ENCODE data around the gene ITGB1BP1.

ITGB1BP1 gene

DNA sequence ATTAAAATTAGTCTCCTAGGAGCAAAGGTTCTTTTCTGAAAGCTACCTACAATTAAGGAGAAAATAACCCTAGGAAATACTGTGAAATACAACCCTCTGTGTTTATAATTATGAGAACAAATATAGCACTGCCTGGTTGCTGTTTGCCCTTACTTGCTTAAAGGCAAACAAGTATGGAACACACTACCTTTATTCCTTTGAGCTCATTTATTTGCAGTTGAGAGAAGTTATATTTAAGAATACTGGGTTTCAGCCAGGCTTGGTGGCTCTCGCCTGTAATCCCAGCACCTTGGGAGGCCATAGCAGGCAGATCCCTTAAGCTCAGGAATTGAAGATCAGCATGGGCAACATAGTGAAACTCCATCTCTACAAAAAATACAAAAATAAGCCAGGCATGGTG lies 27.9 kb upstream of the ITGB1BP1 start:
- Mint-ChIP-seq H3K27ac (no peak overlapping the region), H3K4me1 (no peaks in the 10 kb centered on the region), H3K27me3 (ENCODE audit: low read depth, poor library complexity) (no peaks in the 10 kb centered on the region), H3K4me3 (no peak overlapping the region), H3K36me3 (ENCODE audit: low read depth) (peaks cover 55% of the 10 kb centered on the region), H3K9me3 (no peaks in the 10 kb centered on the region)
- TF ChIP-seq, protein P1, sequence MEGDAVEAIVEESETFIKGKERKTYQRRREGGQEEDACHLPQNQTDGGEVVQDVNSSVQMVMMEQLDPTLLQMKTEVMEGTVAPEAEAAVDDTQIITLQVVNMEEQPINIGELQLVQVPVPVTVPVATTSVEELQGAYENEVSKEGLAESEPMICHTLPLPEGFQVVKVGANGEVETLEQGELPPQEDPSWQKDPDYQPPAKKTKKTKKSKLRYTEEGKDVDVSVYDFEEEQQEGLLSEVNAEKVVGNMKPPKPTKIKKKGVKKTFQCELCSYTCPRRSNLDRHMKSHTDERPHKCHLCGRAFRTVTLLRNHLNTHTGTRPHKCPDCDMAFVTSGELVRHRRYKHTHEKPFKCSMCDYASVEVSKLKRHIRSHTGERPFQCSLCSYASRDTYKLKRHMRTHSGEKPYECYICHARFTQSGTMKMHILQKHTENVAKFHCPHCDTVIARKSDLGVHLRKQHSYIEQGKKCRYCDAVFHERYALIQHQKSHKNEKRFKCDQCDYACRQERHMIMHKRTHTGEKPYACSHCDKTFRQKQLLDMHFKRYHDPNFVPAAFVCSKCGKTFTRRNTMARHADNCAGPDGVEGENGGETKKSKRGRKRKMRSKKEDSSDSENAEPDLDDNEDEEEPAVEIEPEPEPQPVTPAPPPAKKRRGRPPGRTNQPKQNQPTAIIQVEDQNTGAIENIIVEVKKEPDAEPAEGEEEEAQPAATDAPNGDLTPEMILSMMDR (IDR thresholded peaks at IDR 0.05) = no peak
- DNase-seq = no peak

DNA sequence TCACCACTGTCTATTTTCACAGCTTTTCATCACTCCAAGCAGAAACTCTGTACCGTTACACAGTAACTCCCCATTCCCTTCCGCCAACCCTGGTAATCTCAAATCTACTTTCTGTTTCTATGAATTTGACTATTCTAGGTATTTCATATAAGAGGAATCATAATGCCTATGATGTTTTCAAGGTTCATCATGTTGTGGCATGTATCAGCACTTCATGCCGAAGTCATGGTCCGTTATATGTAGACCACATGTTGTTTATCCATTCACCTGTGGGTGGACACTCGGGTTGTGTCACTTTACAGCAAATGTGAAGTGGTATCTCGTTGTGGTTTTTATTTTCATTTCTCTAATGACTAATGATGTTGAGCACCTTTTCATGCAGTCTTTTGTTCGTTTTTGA lies 21.8 kb upstream of the ITGB1BP1 start:
- no peaks in the 10 kb centered on the region for H3K27me3 Mint-ChIP-seq (ENCODE audit: low read depth, poor library complexity)

DNA sequence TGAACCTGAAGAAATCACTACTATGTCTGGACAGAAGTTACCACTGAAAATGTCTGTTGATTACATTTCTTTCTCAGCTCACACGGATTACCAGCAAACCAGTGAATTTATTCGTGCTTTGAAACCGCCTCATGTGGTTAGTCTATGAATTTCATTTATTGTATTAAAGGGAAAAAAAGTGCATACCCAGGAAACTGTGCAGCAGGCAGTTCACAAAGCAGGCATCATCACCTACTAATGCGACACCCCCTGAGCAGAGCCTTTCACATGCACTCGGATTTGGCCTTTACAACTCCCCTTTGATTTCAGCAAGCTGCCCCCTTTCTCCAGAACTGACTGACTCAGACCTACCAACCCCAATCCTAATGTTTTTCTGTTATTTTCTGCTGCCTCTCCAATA lies 20.2 kb upstream of the ITGB1BP1 start:
- H3K27me3 Mint-ChIP-seq (ENCODE audit: low read depth, poor library complexity) = no peaks in the 10 kb centered on the region
- H3K4me1 Mint-ChIP-seq = no peaks in the 10 kb centered on the region
- DNase-seq = no peak
- peaks cover 64% of the 10 kb centered on the region for H3K36me3 Mint-ChIP-seq (ENCODE audit: low read depth)
- H3K4me3 Mint-ChIP-seq = no peak overlapping the region
- TF ChIP-seq, protein P1 (IDR thresholded peaks at IDR 0.05) = no peak
- no peaks in the 10 kb centered on the region for H3K9me3 Mint-ChIP-seq
- H3K27ac Mint-ChIP-seq = no peak overlapping the region

More for the DNA sequence above, 21.8 kb upstream of the ITGB1BP1 start:
- Mint-ChIP-seq H3K27ac (no peak overlapping the region), H3K4me1 (no peaks in the 10 kb centered on the region), H3K36me3 (ENCODE audit: low read depth) (peaks cover 67% of the 10 kb centered on the region), H3K4me3 (no peak overlapping the region), H3K9me3 (no peaks in the 10 kb centered on the region)
- DNase-seq = no peak
- TF ChIP-seq, protein P1 (IDR thresholded peaks at IDR 0.05) = no peak

DNA sequence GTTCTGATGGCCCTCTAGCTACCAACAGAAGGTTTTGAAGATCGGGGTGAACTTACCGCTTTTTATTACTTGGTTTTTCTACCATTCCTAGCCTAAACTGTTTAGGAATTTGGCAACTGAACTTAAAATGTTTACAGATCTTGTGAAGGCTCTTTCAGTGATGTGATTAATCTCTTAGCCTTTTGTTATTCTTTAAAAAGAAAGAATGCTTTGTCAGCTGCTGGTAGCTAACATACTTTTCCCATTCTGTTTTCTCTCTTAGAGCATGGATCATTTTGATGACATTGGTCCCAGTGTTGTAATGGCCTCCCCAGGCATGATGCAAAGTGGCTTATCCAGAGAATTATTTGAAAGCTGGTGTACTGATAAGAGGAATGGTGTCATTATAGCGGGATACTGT lies 18.2 kb upstream of the ITGB1BP1 start:
- Mint-ChIP-seq H3K9me3 (no peaks in the 10 kb centered on the region), H3K27me3 (ENCODE audit: low read depth, poor library complexity) (no peaks in the 10 kb centered on the region), H3K4me3 (no peak overlapping the region), H3K4me1 (no peaks in the 10 kb centered on the region), H3K36me3 (ENCODE audit: low read depth) (peaks cover 69% of the 10 kb centered on the region), H3K27ac (peak overlapping the region; percentile 64)
- no peak for DNase-seq
- TF ChIP-seq, protein P1 (IDR thresholded peaks at IDR 0.05) = no peak

DNA sequence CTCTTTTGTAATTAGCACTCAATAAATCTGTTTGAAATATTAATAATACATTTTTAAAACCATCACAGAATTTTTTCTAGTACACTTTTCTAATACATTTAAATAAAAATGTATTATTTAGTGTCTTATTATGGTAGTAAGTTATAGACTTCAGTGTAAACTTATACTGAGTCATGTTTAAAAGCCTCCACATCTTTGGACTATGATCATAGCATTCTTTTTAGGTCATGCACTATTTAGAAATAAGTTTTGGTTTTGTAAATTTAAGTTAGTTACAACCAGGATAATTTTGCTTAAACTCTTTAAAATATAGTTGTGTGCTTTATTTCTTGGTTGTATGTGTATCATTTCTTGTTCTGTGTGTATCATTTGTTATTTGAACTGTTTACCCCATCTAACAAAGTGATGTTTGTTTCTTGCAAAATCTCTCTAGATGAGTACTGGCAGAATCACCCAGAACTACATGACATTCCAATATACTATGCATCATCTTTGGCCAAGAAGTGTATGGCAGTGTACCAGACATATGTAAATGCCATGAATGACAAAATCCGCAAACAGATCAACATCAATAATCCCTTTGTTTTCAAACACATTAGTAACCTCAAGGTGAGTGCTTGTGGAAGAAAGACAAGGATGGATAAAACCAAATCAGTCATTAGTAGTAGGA lies 16.9 kb upstream of the ITGB1BP1 start:
- Mint-ChIP-seq H3K4me3 (no peak overlapping the region), H3K9me3 (no peaks in the 10 kb centered on the region), H3K36me3 (ENCODE audit: low read depth) (peaks cover 67% of the 10 kb centered on the region), H3K27ac (no peak overlapping the region), H3K27me3 (ENCODE audit: low read depth, poor library complexity) (no peaks in the 10 kb centered on the region), H3K4me1 (no peaks in the 10 kb centered on the region)
- TF ChIP-seq, protein P1 (IDR thresholded peaks at IDR 0.05) = no peak
- DNase-seq = no peak

DNA sequence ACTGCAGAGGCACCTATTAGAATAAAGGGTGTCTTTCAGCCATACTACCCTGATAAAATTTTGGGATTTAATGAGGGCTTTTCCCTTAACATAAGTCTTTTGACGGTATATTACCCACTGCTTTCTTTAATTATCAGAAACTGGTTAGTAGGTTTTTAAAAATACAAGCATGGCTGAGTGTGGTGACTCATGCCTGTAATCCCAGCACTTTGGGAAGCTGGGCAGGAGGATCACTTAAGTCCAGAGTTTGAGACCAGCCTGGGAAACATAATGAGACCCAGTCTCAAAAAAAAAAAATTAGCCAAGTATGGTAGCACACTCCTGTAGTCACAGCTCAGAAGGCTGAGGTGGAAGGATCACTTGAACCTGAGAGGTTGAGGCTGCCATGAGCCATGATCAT lies 16.2 kb upstream of the ITGB1BP1 start:
- no peak for DNase-seq
- no peaks in the 10 kb centered on the region for H3K4me1 Mint-ChIP-seq
- peaks cover 67% of the 10 kb centered on the region for H3K36me3 Mint-ChIP-seq (ENCODE audit: low read depth)
- no peak overlapping the region for H3K4me3 Mint-ChIP-seq
- TF ChIP-seq, protein P1 (IDR thresholded peaks at IDR 0.05) = no peak
- no peaks in the 10 kb centered on the region for H3K9me3 Mint-ChIP-seq
- no peak overlapping the region for H3K27ac Mint-ChIP-seq
- no peaks in the 10 kb centered on the region for H3K27me3 Mint-ChIP-seq (ENCODE audit: low read depth, poor library complexity)
